RWPE2 (cell line): ENCODE measurements around the gene RGS7.
"Not testable (repeated sequence)": the region's sequence is repeated elsewhere in the genome, so short reads cannot be mapped to it uniquely, and the experiment has no call there.

Source experiments
- ATAC-seq: fragments of 200-7000 bp; cut with Tn5 transposase; 3 replicates; pipeline ENCODE4 v1.9.1; 2021; ENCODE audit warnings: low read depth
- DNase-seq: peaks from one replicate; pipeline ENCODE4 v3.0.0-alpha.2; 2020; ENCODE audit warnings: low spot score
- H3K27ac ChIP-seq: fragments of 450-650 bp; 2 replicates; pipeline ENCODE4 v1.5.1; 2017; ENCODE audit warnings: mild to moderate bottlenecking; ENCODE audit not compliant: poor library complexity, severe bottlenecking
- H3K27me3 ChIP-seq: fragments of 250-450 bp; sonication (Bioruptor Pico); 2 replicates; pipeline ENCODE4 v1.5.1; 2021; ENCODE audit warnings: mild to moderate bottlenecking, moderate library complexity; ENCODE audit not compliant: insufficient read depth, poor library complexity, severe bottlenecking
- H3K36me3 ChIP-seq: fragments of 250-450 bp; sonication (Bioruptor Pico); 2 replicates; pipeline ENCODE4 v1.5.1; 2020; ENCODE audit warnings: low read depth, mild to moderate bottlenecking, moderate library complexity
- H3K4me1 ChIP-seq: fragments of 250-450 bp; sonication (Bioruptor Pico); 2 replicates; pipeline ENCODE4 v1.5.1; 2021; ENCODE audit warnings: mild to moderate bottlenecking, moderate library complexity; ENCODE audit not compliant: insufficient read depth, poor library complexity, severe bottlenecking
- H3K4me3 ChIP-seq: fragments of 250-450 bp; sonication (Bioruptor Pico); 2 replicates; pipeline ENCODE4 v1.5.1; 2021; ENCODE audit warnings: mild to moderate bottlenecking, moderate library complexity; ENCODE audit not compliant: severe bottlenecking
- H3K9me3 ChIP-seq: fragments of 250-450 bp; sonication (Bioruptor Pico); 2 replicates; pipeline ENCODE4 v1.5.1; 2021; ENCODE audit warnings: mild to moderate bottlenecking, moderate library complexity; ENCODE audit not compliant: severe bottlenecking
- TF ChIP-seq, protein P1 (sequence below): fragments of 450-650 bp; IDR thresholded peaks from one replicate; pipeline ENCODE4 v1.5.1; 2017; ENCODE audit warnings: mild to moderate bottlenecking, moderate library complexity; ENCODE audit not compliant: poor library complexity, severe bottlenecking

The RGS7 gene

DNA sequence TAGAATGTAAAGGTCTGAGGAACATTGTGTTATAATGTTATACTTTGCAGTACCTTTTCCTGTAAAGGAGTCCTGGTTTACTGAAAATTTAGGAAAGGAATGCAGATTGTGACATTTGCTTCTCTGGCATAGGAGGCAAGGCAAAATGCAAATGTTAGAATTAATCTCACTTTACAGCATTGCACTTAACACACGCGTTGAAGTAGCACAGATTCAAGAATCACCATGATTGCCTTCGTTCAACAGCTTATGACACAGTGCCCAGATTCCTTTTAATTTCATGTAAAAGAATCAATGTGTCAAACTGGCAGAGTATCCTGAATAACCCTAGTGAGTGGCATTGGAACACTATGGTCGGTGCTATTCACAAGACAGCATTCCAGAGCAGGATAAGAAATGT lies 47.4 kb downstream of the RGS7 start:
- Histone ChIP-seq H3K4me1 (peaks cover 14% of the 10 kb centered on the region), H3K27ac (peak overlapping the region; percentile 52), H3K4me3 (no peak overlapping the region), H3K36me3 (no peaks in the 10 kb centered on the region), H3K9me3 (no peaks in the 10 kb centered on the region), H3K27me3 (no peaks in the 10 kb centered on the region)
- TF ChIP-seq, protein P1, sequence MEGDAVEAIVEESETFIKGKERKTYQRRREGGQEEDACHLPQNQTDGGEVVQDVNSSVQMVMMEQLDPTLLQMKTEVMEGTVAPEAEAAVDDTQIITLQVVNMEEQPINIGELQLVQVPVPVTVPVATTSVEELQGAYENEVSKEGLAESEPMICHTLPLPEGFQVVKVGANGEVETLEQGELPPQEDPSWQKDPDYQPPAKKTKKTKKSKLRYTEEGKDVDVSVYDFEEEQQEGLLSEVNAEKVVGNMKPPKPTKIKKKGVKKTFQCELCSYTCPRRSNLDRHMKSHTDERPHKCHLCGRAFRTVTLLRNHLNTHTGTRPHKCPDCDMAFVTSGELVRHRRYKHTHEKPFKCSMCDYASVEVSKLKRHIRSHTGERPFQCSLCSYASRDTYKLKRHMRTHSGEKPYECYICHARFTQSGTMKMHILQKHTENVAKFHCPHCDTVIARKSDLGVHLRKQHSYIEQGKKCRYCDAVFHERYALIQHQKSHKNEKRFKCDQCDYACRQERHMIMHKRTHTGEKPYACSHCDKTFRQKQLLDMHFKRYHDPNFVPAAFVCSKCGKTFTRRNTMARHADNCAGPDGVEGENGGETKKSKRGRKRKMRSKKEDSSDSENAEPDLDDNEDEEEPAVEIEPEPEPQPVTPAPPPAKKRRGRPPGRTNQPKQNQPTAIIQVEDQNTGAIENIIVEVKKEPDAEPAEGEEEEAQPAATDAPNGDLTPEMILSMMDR = no peak
- no peak for DNase-seq
- no peak for ATAC-seq

DNA sequence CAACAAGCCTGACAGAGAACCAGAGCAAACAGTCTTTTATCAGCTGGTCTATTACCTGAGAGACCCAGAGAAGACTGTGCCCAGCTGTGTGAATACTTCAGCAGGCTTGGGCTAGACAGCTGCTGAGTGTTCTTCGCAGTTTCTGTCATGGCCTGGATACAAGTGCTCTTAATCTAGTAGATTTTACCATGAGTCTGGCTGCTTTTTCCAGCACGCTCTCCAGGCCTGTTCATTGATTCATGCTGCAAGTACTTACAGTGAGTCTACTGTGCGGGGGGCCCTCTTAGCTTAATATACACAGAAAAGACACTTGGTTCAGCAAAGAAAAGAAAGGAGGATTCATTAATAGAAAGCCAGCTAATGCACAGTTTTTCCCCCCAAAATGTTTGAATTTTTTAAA lies 48.5 kb downstream of the RGS7 start:
- TF ChIP-seq, protein P1 = no peak
- DNase-seq (no peak), ATAC-seq (no peak)
- no peaks in the 10 kb centered on the region for H3K27me3 ChIP-seq
- peaks cover 14% of the 10 kb centered on the region for H3K4me1 ChIP-seq
- H3K4me3 ChIP-seq = no peak overlapping the region
- H3K27ac ChIP-seq = no peak overlapping the region
- no peaks in the 10 kb centered on the region for H3K9me3 ChIP-seq
- no peaks in the 10 kb centered on the region for H3K36me3 ChIP-seq

DNA sequence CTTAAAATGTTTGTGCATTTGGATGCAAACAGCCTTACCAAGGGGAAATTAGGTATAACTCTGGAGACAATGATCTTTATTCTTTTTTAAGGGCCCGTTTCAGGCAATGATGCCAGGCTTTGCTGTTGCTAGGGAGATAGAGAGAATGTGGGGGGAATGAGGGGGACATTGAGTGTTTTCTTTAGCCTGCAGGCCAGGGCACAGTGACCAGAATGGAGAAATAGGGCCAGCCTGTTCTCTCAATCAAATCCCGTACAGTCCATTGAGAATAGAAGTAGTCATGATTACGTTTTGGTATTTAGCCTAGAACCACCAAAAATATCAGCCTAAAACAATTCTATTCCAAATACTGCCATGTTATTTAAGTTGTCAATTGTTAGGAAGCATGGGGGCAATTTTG lies 49.0 kb downstream of the RGS7 start:
- H3K27me3 ChIP-seq = no peaks in the 10 kb centered on the region
- H3K27ac ChIP-seq = no peak overlapping the region
- H3K9me3 ChIP-seq = no peaks in the 10 kb centered on the region
- no peaks in the 10 kb centered on the region for H3K36me3 ChIP-seq
- H3K4me3 ChIP-seq = no peak overlapping the region
- DNase-seq (no peak), ATAC-seq (no peak)
- peaks cover 14% of the 10 kb centered on the region for H3K4me1 ChIP-seq
- TF ChIP-seq, protein P1 = no peak

DNA sequence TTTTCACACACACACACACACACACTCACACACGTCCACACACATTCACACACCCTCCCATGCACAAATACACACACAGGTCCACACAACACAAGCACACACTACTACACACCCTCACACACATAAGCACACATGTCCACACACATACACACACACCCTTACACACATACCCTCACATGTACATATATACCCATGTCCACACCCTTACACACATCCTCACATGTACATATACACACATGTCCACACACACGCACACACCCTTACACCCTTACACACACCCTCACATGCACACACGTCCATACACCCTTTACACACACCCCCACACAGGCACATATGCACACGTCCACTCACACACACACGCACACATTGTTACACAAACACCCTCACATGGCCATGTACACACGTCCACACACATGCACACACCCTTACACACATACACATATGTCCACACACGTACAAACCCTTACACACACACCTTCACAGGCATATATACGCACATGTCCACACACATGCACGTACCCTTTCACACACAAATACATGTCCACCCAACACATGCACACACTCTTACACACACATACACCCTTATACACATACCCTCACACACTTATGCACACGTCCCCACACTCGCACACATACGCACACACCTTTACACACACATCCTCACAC lies 50.7 kb downstream of the RGS7 start:
- Histone ChIP-seq H3K9me3 (no peaks in the 10 kb centered on the region), H3K27ac (no peak overlapping the region), H3K4me1 (peaks cover 14% of the 10 kb centered on the region), H3K4me3 (no peak overlapping the region), H3K27me3 (no peaks in the 10 kb centered on the region), H3K36me3 (no peaks in the 10 kb centered on the region)
- TF ChIP-seq, protein P1 = no peak
- no peak for ATAC-seq
- DNase-seq = no peak

DNA sequence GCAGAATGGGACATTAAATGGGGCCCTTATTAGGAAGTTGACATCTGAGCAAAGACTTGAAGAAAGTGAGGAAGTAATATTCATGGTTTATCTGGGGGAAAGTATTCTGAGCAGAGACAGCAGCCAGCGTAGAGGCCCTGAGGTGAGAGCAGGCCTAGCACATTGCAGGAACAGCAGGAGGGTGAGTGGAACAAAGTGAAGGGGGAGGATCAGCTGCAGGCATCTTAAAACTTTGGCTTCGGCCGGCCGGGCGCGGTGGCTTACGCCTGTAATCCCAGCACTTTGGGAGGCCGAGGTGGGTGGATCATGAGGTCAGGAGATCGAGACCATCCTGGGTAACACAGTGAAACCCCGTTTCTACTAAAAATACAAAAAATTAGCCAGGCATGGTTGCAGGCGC lies 55.0 kb downstream of the RGS7 start:
- not testable (repeated sequence) for H3K27me3 ChIP-seq, ATAC-seq, H3K4me1 ChIP-seq, H3K9me3 ChIP-seq, H3K27ac ChIP-seq, H3K36me3 ChIP-seq, DNase-seq, H3K4me3 ChIP-seq
